K562 (cell line): ENCODE results near the gene DLGAP1. TPM values are rescaled to one million over a fixed set of nuclear protein-coding genes. Genes with fewer than 3 reads are reported as not detected.
A peak's percentile ranks its signal among the peaks of the same experiment; 100 is the strongest.

Source experiments
- BRCA1 ChIP-seq, 2 experiments: fragments of 450-650 bp in 1 of 2; sonication (generic) in 1 of 2; formaldehyde crosslinking in 1 of 2; IDR thresholded peaks; 2 replicates each; pipeline versions ENCODE4 v1.5.0 to v1.6.1; 2017 to 2020; ENCODE audit warnings: mild to moderate bottlenecking in 1 of 2, missing genetic modification reagents in 1 of 2
- CREB5 ChIP-seq: fragments of 250-450 bp; sonication (Bioruptor Pico); IDR thresholded peaks from 2 replicates; pipeline ENCODE4 v1.5.0; 2020; ENCODE audit warnings: mild to moderate bottlenecking
- E2F4 ChIP-seq: sonication (generic); formaldehyde crosslinking; IDR thresholded peaks from 2 replicates; pipeline ENCODE4 v1.8.0; 2022; ENCODE audit warnings: mild to moderate bottlenecking, low read depth, missing genetic modification reagents
- ELF1 ChIP-seq: fragments of 200-800 bp; sonication (Bioruptor generic); IDR thresholded peaks from 2 replicates; pipeline ENCODE4 v1.6.1; 2016; ENCODE audit warnings: missing genetic modification characterization, missing compliant biosample characterization
- GATAD2A ChIP-seq: fragments of 450-650 bp; IDR thresholded peaks from 2 replicates; pipeline ENCODE4 v1.6.1; 2017
- HIVEP1 ChIP-seq: fragments of 250-450 bp; sonication (Bioruptor Pico); IDR thresholded peaks from 2 replicates; pipeline ENCODE4 v1.4.0; 2020; ENCODE audit warnings: mild to moderate bottlenecking
- KAT2B ChIP-seq: IDR thresholded peaks from one replicate; pipeline ENCODE4 v1.6.1; 2012; ENCODE audit warnings: low read depth, mild to moderate bottlenecking, control low read depth, inconsistent platforms, low read length, moderate library complexity
- KLF10 ChIP-seq: fragments of 250-450 bp; sonication (Bioruptor Pico); IDR thresholded peaks from 2 replicates; pipeline ENCODE4 v1.6.1; 2021; ENCODE audit warnings: matching md5 sums
- LARP7 ChIP-seq: fragments of 450-650 bp; IDR thresholded peaks from 2 replicates; pipeline ENCODE4 v1.6.1; 2016
- MEF2D ChIP-seq: conservative IDR thresholded peaks from 2 replicates; pipeline ENCODE4 v1.6.1; 2016; ENCODE audit warnings: low read depth, missing genetic modification characterization, missing compliant biosample characterization
- NCOR1 ChIP-seq: fragments of 450-650 bp; IDR thresholded peaks from 2 replicates; pipeline ENCODE4 v1.6.1; 2016; ENCODE audit warnings: mild to moderate bottlenecking, moderate library complexity
- NR1H2 ChIP-seq: sonication (generic); formaldehyde crosslinking; IDR thresholded peaks from 2 replicates; pipeline ENCODE4 v1.4.0; 2020; ENCODE audit warnings: mild to moderate bottlenecking, missing genetic modification reagents
- RCOR1 ChIP-seq, 2 experiments: IDR thresholded peaks; 2 replicates each; pipeline ENCODE4 v1.6.1; 2012; ENCODE audit warnings: low read depth in 2 of 2, low read length in 2 of 2, borderline replicate concordance in 1 of 2, improper control_type of control experiment in 1 of 2
- RFX5 ChIP-seq: IDR thresholded peaks from 2 replicates; pipeline ENCODE4 v1.6.1; 2011; ENCODE audit warnings: low read depth, mild to moderate bottlenecking, improper control_type of control experiment, low read length
- SIX5 ChIP-seq, 2 experiments: IDR thresholded peaks; 2 replicates each; pipeline ENCODE4 v1.6.1; 2011; ENCODE audit warnings: low read length in 2 of 2, borderline replicate concordance in 1 of 2, low read depth in 1 of 2, mild to moderate bottlenecking in 1 of 2, moderate library complexity in 1 of 2; ENCODE audit not compliant: insufficient read depth in 1 of 2
- SREBF1 ChIP-seq: fragments of 150-350 bp; IDR thresholded peaks from 2 replicates; pipeline ENCODE4 v1.6.1; 2014; ENCODE audit warnings: antibody characterized with exemption, low read depth, low read length, borderline replicate concordance
- TAF7 ChIP-seq: fragments of 450-650 bp; IDR thresholded peaks from 2 replicates; pipeline ENCODE4 v1.6.1; 2016; ENCODE audit warnings: missing genetic modification characterization, missing compliant biosample characterization
- TEAD1 ChIP-seq, 2 experiments: fragments of 450-650 bp in 1 of 2; sonication (generic) in 1 of 2; formaldehyde crosslinking; IDR thresholded peaks; 2 replicates each; pipeline versions ENCODE4 v1.4.0 to v1.8.0; 2020 to 2022; ENCODE audit warnings: mild to moderate bottlenecking in 2 of 2, missing genetic modification reagents in 1 of 2
- ZBTB49 ChIP-seq: sonication (generic); formaldehyde crosslinking; IDR thresholded peaks from 2 replicates; pipeline ENCODE4 v1.8.0; 2022; ENCODE audit warnings: missing genetic modification reagents, mild to moderate bottlenecking, borderline replicate concordance
- ZNF507 ChIP-seq: conservative IDR thresholded peaks from 2 replicates; pipeline ENCODE4 v1.6.1; 2017; ENCODE audit warnings: missing genetic modification characterization, missing compliant biosample characterization
- ZNF77 ChIP-seq: fragments of 250-450 bp; sonication (Bioruptor Pico); IDR thresholded peaks from 2 replicates; pipeline ENCODE4 v1.5.0; 2020
- ZNF778 ChIP-seq: fragments of 450-650 bp; formaldehyde crosslinking; IDR thresholded peaks from 2 replicates; pipeline ENCODE4 v1.4.0; 2020; ENCODE audit warnings: mild to moderate bottlenecking, moderate library complexity
- polyA plus RNA-seq, 8 experiments: library from polyadenylated mRNA; depleted of rRNA in 4 of 8; stranded (reverse) in 5 of 8; unstranded in 3 of 8; fragments of >200 nt; fragmentation: Nextera tagmentation in 2 of 8; fragmentation: Illumina TruSeq in 1 of 8; extraction: Ambion mirVana in 2 of 8; extraction: Trizol in 1 of 8; gene quantifications; 2 replicates each; pipeline versions ENCODE4 v1.2.1 to v1.2.3, GENCODE V29; 2011 to 2014; ENCODE audit warnings: inconsistent platforms in 1 of 8, missing spikeins in 1 of 8
- total RNA-seq, 7 experiments: library from RNA; depleted of rRNA in 6 of 7; stranded (reverse); fragments of >200 nt in 6 of 7; fragmentation: Illumina TruSeq in 2 of 7; extraction: Trizol in 2 of 7; gene quantifications; 2 replicates each; pipeline versions ENCODE4 v1.2.1 to v1.2.3, GENCODE V29; 2011 to 2021; ENCODE audit warnings: low replicate concordance in 1 of 7
- TF ChIP-seq, protein P1 (sequence below): fragments of 450-650 bp; formaldehyde crosslinking; IDR thresholded peaks from 2 replicates; pipeline ENCODE4 v1.4.0; 2020; ENCODE audit warnings: mild to moderate bottlenecking, moderate library complexity

DLGAP1 gene
- total and polyA plus RNA-seq, 9 of the 15 experiments (the other 6 are each of a cell fraction or from before 2014, with no cell fraction given): 0.04 to 0.22 (median 0.08) TPM

DNA sequence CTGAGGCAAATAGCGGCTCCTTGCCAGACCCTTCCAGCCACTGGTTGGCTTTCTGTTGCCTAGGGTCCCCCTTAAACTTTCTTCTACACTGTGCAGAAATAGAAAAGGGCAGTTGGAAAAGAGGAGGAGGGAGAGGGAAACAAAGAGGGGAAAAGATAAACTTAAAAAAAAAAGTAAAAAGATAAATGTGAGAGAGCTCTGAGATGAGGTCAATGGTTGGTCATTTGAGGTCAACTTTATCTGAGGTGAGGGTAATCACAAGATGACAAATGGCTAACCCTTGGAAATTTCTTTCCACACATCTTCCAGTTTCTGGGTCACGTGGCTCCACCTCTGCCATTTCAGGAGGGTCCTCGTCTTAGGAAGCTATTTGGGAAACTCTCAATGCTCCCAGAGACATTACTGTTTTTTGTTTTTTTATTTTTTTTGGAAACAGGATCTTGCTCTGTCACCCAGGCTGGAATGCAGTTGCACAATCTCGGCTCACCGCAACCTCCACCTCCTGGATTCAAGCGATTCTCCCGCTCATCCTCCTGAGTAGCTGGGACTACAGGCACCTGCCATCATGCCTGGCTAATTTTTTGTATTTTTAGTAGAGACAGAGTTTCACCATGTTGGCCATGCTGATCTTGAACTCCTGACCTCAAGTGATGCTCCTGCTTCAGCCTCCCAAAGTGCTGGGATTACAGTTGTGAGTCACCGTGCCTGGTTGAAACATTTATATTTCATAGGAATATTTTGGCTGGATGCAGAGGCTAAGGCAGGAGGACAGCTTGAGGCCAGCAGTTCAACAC is 805.3 kb downstream of the DLGAP1 start (continued):
- no peak for TF ChIP-seq ZBTB49 (CRISPR knock-in tag)
- no peak for TF ChIP-seq ZNF507 (tag)
- no peak for TF ChIP-seq ELF1 (tag)
- TF ChIP-seq NCOR1: no peak
- TF ChIP-seq SREBF1: no peak
- TF ChIP-seq, protein P1, sequence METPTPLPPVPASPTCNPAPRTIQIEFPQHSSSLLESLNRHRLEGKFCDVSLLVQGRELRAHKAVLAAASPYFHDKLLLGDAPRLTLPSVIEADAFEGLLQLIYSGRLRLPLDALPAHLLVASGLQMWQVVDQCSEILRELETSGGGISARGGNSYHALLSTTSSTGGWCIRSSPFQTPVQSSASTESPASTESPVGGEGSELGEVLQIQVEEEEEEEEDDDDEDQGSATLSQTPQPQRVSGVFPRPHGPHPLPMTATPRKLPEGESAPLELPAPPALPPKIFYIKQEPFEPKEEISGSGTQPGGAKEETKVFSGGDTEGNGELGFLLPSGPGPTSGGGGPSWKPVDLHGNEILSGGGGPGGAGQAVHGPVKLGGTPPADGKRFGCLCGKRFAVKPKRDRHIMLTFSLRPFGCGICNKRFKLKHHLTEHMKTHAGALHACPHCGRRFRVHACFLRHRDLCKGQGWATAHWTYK (CRISPR knock-in tag): peak; percentile 34; the same call in 1 of the 2 replicates
- peak; percentile 89 to 90 for TF ChIP-seq RCOR1 (IDR thresholded peaks at IDR 0.05; ENCODE audit: borderline replicate concordance in 1 of 2, low read depth in 2 of 2, low read length in 2 of 2)
- no peak for TF ChIP-seq KLF10 (CRISPR knock-in tag)
- TF ChIP-seq TEAD1 (CRISPR knock-in tag; IDR thresholded peaks at IDR 0.05): peak; percentile 99 to 100
- no peak for TF ChIP-seq SIX5 (IDR thresholded peaks at IDR 0.05; ENCODE audit: borderline replicate concordance in 1 of 2, insufficient read depth in 1 of 2, low read depth in 1 of 2, low read length in 2 of 2)
- no peak for TF ChIP-seq GATAD2A
- no peak for TF ChIP-seq BRCA1 (IDR thresholded peaks at IDR 0.05)
- no peak for TF ChIP-seq BRCA1 (CRISPR knock-in tag; IDR thresholded peaks at IDR 0.05)
- TF ChIP-seq ZNF778 (CRISPR knock-in tag): no peak
- peak; percentile 24; the same call in 1 of the 2 replicates for TF ChIP-seq TAF7 (tag)
- TF ChIP-seq HIVEP1 (CRISPR knock-in tag): no peak
- TF ChIP-seq MEF2D (tag): peak; percentile 85; the same call in 1 of the 2 replicates
- TF ChIP-seq NR1H2 (CRISPR knock-in tag): 0 out of 2 replicates have a peak, but pooled peaks have one; percentile 26
- no peak for TF ChIP-seq CREB5 (CRISPR knock-in tag)
- no peak for TF ChIP-seq ZNF77 (CRISPR knock-in tag)
- no peak for TF ChIP-seq RFX5
- TF ChIP-seq KAT2B: no peak
- TF ChIP-seq E2F4 (CRISPR knock-in tag): no peak
- no peak for TF ChIP-seq LARP7
